HepG2 (cell line): ENCODE measurements around the gene GPN2. TPM values are rescaled to one million over a fixed set of nuclear protein-coding genes. Genes with fewer than 3 reads are reported as not detected.
A peak's percentile ranks its signal among the peaks of the same experiment; 100 is the strongest.

Experiments
- ATAC-seq: fragments of 200-7000 bp; cut with Tn5 transposase; 3 replicates; pipeline ENCODE4 v1.9.1; 2020; ENCODE audit warnings: mild to moderate bottlenecking, moderate library complexity
- BruUV-seq: library from RNA; stranded (reverse); fragments of 400-500 nt; replicated peaks from 2 replicates; lab custom pipeline; 2021; lab: Mats Ljungman, UMichigan
- CTCF ChIA-PET: fragments of 300-600 bp; formaldehyde crosslinking; extraction: SDS; loops from one replicate; lab custom pipeline; 2021; ENCODE audit warnings: low total read pairs, inconsistent platforms, low intra/inter-chr PET ratio; lab: Yijun Ruan, JAX
- POLR2A ChIA-PET: fragments of 350-600 bp; sonication (Branson Sonifier 250); formaldehyde crosslinking; loops from one replicate; lab custom pipeline; 2020; ENCODE audit warnings: antibody characterized with exemption, inconsistent platforms; lab: Yijun Ruan, JAX
- DNase-seq: peaks from one replicate; pipeline ENCODE4 v3.0.0-alpha.2; 2015; ENCODE audit warnings: low spot score
- FAIRE-seq: peaks from 3 replicates; lab custom pipeline; 2011; peaks lifted over from hg19 to GRCh38; lab: Jason Lieb, UNC
- H2AFZ ChIP-seq: one replicate; pipeline ENCODE4 v1.6.1; 2011; ENCODE audit warnings: low read length, inconsistent platforms
- H3K27ac ChIP-seq: fragments of 300-600 bp; 3 replicates; pipeline ENCODE4 v1.8.0; 2011; ENCODE audit warnings: mixed run types, mild to moderate bottlenecking, mixed read lengths, low read length, inconsistent platforms; ENCODE audit not compliant: insufficient read depth; ENCODE audit errors: extremely low read length
- H3K27me3 ChIP-seq, 2 experiments: fragments of 200-600 bp in 1 of 2; 2 replicates in 1 of 2; 3 replicates in 1 of 2; pipeline versions ENCODE4 v1.6.0 to v1.8.0; 2011; ENCODE audit warnings: low read length in 2 of 2, mild to moderate bottlenecking in 2 of 2, moderate library complexity in 2 of 2, inconsistent platforms in 1 of 2; ENCODE audit not compliant: insufficient read depth in 2 of 2, control insufficient read depth in 1 of 2
- H3K36me3 ChIP-seq, 2 experiments: fragments of 200-600 bp in 1 of 2; replicated peaks in 1 of 2; 2 replicates in 1 of 2; 3 replicates in 1 of 2; pipeline versions ENCODE4 v1.5.1 to v1.8.0; 2011; ENCODE audit warnings: low read length in 2 of 2, inconsistent platforms in 1 of 2; ENCODE audit not compliant: insufficient read depth in 2 of 2, control insufficient read depth in 1 of 2
- H3K4me1 ChIP-seq: 2 replicates; pipeline ENCODE4 v1.5.1; 2012; ENCODE audit warnings: low read length, inconsistent platforms; ENCODE audit not compliant: insufficient read depth
- H3K4me2 ChIP-seq: 2 replicates; pipeline ENCODE4 v1.6.0; 2011; ENCODE audit warnings: low read depth, low read length, inconsistent platforms
- H3K4me3 ChIP-seq, 3 experiments: fragments of 200-600 bp in 1 of 3; sonication (generic), shearing (Covaris generic) in 1 of 3; replicated peaks in 1 of 3; 2 replicates each; pipeline ENCODE4 v1.5.1; 2011 to 2016; ENCODE audit warnings: low read length in 3 of 3, inconsistent platforms in 2 of 3, low read depth in 2 of 3, mild to moderate bottlenecking in 2 of 3, control low read depth in 1 of 3, mixed read lengths in 1 of 3; ENCODE audit not compliant: insufficient read depth in 1 of 3
- H3K79me2 ChIP-seq: one replicate; pipeline ENCODE4 v1.6.1; 2011; ENCODE audit warnings: low read length, inconsistent platforms; ENCODE audit not compliant: insufficient read depth
- H3K9ac ChIP-seq: 2 replicates; pipeline ENCODE4 v1.6.0; 2011; ENCODE audit warnings: mild to moderate bottlenecking, low read depth, low read length, inconsistent platforms; ENCODE audit not compliant: insufficient read depth
- H3K9me3 ChIP-seq: 2 replicates; pipeline ENCODE4 v1.5.1; 2012; ENCODE audit warnings: mild to moderate bottlenecking, low read length
- H4K20me1 ChIP-seq: 2 replicates; pipeline ENCODE4 v1.6.0; 2011; ENCODE audit warnings: inconsistent platforms, mild to moderate bottlenecking, low read length, moderate library complexity; ENCODE audit not compliant: insufficient read depth
- ATF2 ChIP-seq: sonication (generic); formaldehyde crosslinking; IDR thresholded peaks from 2 replicates; pipeline ENCODE4 v1.4.0; 2020; ENCODE audit warnings: missing genetic modification reagents
- CREB3 ChIP-seq: sonication (generic); formaldehyde crosslinking; IDR thresholded peaks from 2 replicates; pipeline ENCODE4 v1.5.0; 2020; ENCODE audit warnings: missing genetic modification reagents
- CREM ChIP-seq, 2 experiments: sonication (generic) in 1 of 2; formaldehyde crosslinking in 1 of 2; IDR thresholded peaks; 2 replicates each; pipeline versions ENCODE4 v1.4.0 to v1.6.1; 2016 to 2020; ENCODE audit warnings: antibody characterized with exemption in 1 of 2, mild to moderate bottlenecking in 1 of 2, missing genetic modification reagents in 1 of 2
- NR2F1 ChIP-seq, 2 experiments: fragments of 450-650 bp in 1 of 2; formaldehyde crosslinking in 1 of 2; IDR thresholded peaks; 2 replicates each; pipeline versions ENCODE4 v1.5.0 to v1.6.1; 2016 to 2020; ENCODE audit warnings: mild to moderate bottlenecking in 1 of 2, missing compliant biosample characterization in 1 of 2, missing genetic modification reagents in 1 of 2, moderate library complexity in 1 of 2
- STAG1 ChIP-seq: sonication (generic); formaldehyde crosslinking; IDR thresholded peaks from 2 replicates; pipeline ENCODE4 v1.4.0; 2020; ENCODE audit warnings: missing genetic modification reagents
- ZNF263 ChIP-seq: sonication (generic); formaldehyde crosslinking; IDR thresholded peaks from 2 replicates; pipeline ENCODE4 v1.4.0; 2020; ENCODE audit warnings: missing genetic modification reagents
- ZNF430 ChIP-seq: sonication (generic); formaldehyde crosslinking; IDR thresholded peaks from 2 replicates; pipeline ENCODE4 v1.9.0; 2021; ENCODE audit warnings: mild to moderate bottlenecking, missing genetic modification reagents
- ZNF605 ChIP-seq: sonication (generic); formaldehyde crosslinking; IDR thresholded peaks from 2 replicates; pipeline ENCODE4 v1.8.0; 2022; ENCODE audit warnings: mild to moderate bottlenecking, missing genetic modification reagents
- WGBS: methylation state at CpG from one replicate; pipeline ENCODE4 v1.1.6; 2017; ENCODE audit warnings: low lambda C conversion rate; 5-methylcytosine and 5-hydroxymethylcytosine counted together
- in situ Hi-C: cut with HindIII; loops from 2 replicates; pipeline ENCODE4 v1.10.0; 2017; ENCODE audit warnings: low pct_unique_long_range_greater_than_20kb; ENCODE audit not compliant: extremely low pct_ligation_motif_present
- intact Hi-C: fragments of 100-400 bp; cut with micrococcal nuclease; formaldehyde crosslinking; loops from one replicate; pipeline ENCODE4 v1.10.0; 2022; ENCODE audit not compliant: unreplicated experiment
- polyA plus RNA-seq, 8 experiments: library from polyadenylated mRNA; depleted of rRNA in 3 of 8; stranded (reverse) in 7 of 8; unstranded in 1 of 8; fragments of >200 nt; fragmentation: Illumina TruSeq in 4 of 8; extraction: Trizol in 4 of 8; gene quantifications; 2 replicates each; pipeline versions ENCODE4 v1.2.1 to v1.2.3, GENCODE V29; 2011 to 2016; ENCODE audit warnings: low read depth in 4 of 8, missing spikeins in 1 of 8, mixed read lengths in 1 of 8; ENCODE audit not compliant: insufficient read depth in 1 of 8
- total RNA-seq, 5 experiments: library from RNA; depleted of rRNA; stranded (reverse); fragments of >200 nt; fragmentation: Illumina TruSeq; extraction: Trizol; gene quantifications; 2 replicates each; pipeline ENCODE4 v1.2.3, GENCODE V29; 2016; ENCODE audit warnings: low read depth in 1 of 5
- TF ChIP-seq, protein P1 (sequence below): sonication (generic); formaldehyde crosslinking; IDR thresholded peaks from 2 replicates; pipeline ENCODE4 v1.5.0; 2020; ENCODE audit warnings: mild to moderate bottlenecking, missing genetic modification reagents
- TF ChIP-seq, protein P2 (sequence below): sonication (generic); formaldehyde crosslinking; IDR thresholded peaks from 2 replicates; pipeline ENCODE4 v1.5.0; 2020; ENCODE audit warnings: missing genetic modification reagents, mild to moderate bottlenecking, borderline replicate concordance
- TF ChIP-seq, protein P3 (sequence below): sonication (generic); formaldehyde crosslinking; IDR thresholded peaks from 2 replicates; pipeline ENCODE4 v1.8.0; 2022; ENCODE audit warnings: missing genetic modification reagents, mild to moderate bottlenecking, moderate library complexity, borderline replicate concordance
- TF ChIP-seq, protein P4 (sequence below): IDR thresholded peaks from 2 replicates; pipeline ENCODE4 v1.6.1; 2018; ENCODE audit warnings: missing genetic modification reagents, mild to moderate bottlenecking, missing compliant biosample characterization

The GPN2 gene
- total and polyA plus RNA-seq, 2 of the 13 experiments (the other 11 are each of a cell fraction or from before 2014, with no cell fraction given), result 19.3 to 38.9 TPM

- POLR2A ChIA-PET, result interaction anchor here (0.6 to 3.0 kb wide), 28 partner anchors 9 to 192 kb away, joined by 3 to 65 read pairs (median 6); partner anchors contain the start of genes GPATCH3, KDF1, NR0B2 and TRNP1
- Histone ChIP-seq H4K20me1 (no peaks in the 10 kb centered on the region), H3K4me3 (peak overlapping the region; percentile 80 to 99 (median 95); a peak in 5 of 6 replicates), H3K36me3 (peaks cover 19 to 60% of the 10 kb centered on the region in 2 experiments; a peak in 4 of 5 replicates), H3K79me2 (peaks cover 17% of the 10 kb centered on the region), H3K4me2 (peak overlapping the region; percentile 91), H3K27me3 (no peaks in the 10 kb centered on the region), H3K4me1 (peaks cover 27% of the 10 kb centered on the region), H2AFZ (no peak overlapping the region), H3K27ac (peak overlapping the region; percentile 84), H3K9me3 (no peaks in the 10 kb centered on the region), H3K9ac (peak overlapping the region; percentile 89)
- WGBS, result 24% methylated on average over 12 of the region's 12 CpGs
- no peak for DNase-seq
- TSS peak; percentile 82 for BruUV-seq
- ATAC-seq, result peak; percentile 48
- in situ Hi-C loops (no loop called here), intact Hi-C loops (no loop called here)
- FAIRE-seq, result no peak
- CTCF ChIA-PET, result no interaction called here
- TF ChIP-seq ZNF605 (no peak), CREB3 (no peak), CREM (IDR thresholded peaks at IDR 0.05) (no peak), CREM (CRISPR knock-in tag; IDR thresholded peaks at IDR 0.05) (no peak), STAG1 (CRISPR knock-in tag) (no peak), ATF2 (CRISPR knock-in tag) (no peak), ZNF430 (CRISPR knock-in tag) (no peak), NR2F1 (CRISPR knock-in tag; IDR thresholded peaks at IDR 0.05) (no peak), ZNF263 (0 out of 2 replicates have a peak, but pooled peaks have one; percentile 2)
- TF ChIP-seq, protein P1, sequence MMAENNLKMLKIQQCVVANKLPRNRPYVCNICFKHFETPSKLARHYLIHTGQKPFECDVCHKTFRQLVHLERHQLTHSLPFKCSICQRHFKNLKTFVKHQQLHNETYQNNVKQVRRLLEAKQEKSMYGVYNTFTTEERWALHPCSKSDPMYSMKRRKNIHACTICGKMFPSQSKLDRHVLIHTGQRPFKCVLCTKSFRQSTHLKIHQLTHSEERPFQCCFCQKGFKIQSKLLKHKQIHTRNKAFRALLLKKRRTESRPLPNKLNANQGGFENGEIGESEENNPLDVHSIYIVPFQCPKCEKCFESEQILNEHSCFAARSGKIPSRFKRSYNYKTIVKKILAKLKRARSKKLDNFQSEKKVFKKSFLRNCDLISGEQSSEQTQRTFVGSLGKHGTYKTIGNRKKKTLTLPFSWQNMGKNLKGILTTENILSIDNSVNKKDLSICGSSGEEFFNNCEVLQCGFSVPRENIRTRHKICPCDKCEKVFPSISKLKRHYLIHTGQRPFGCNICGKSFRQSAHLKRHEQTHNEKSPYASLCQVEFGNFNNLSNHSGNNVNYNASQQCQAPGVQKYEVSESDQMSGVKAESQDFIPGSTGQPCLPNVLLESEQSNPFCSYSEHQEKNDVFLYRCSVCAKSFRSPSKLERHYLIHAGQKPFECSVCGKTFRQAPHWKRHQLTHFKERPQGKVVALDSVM (CRISPR knock-in tag), result no peak
- TF ChIP-seq, protein P2, sequence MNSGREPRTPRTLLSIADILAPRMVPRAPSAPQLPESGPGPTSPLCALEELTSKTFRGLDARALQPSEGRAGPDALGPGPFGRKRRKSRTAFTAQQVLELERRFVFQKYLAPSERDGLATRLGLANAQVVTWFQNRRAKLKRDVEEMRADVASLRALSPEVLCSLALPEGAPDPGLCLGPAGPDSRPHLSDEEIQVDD (CRISPR knock-in tag), result no peak
- TF ChIP-seq, protein P3, sequence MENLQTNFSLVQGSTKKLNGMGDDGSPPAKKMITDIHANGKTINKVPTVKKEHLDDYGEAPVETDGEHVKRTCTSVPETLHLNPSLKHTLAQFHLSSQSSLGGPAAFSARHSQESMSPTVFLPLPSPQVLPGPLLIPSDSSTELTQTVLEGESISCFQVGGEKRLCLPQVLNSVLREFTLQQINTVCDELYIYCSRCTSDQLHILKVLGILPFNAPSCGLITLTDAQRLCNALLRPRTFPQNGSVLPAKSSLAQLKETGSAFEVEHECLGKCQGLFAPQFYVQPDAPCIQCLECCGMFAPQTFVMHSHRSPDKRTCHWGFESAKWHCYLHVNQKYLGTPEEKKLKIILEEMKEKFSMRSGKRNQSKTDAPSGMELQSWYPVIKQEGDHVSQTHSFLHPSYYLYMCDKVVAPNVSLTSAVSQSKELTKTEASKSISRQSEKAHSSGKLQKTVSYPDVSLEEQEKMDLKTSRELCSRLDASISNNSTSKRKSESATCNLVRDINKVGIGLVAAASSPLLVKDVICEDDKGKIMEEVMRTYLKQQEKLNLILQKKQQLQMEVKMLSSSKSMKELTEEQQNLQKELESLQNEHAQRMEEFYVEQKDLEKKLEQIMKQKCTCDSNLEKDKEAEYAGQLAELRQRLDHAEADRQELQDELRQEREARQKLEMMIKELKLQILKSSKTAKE, result no peak
- TF ChIP-seq, protein P4, sequence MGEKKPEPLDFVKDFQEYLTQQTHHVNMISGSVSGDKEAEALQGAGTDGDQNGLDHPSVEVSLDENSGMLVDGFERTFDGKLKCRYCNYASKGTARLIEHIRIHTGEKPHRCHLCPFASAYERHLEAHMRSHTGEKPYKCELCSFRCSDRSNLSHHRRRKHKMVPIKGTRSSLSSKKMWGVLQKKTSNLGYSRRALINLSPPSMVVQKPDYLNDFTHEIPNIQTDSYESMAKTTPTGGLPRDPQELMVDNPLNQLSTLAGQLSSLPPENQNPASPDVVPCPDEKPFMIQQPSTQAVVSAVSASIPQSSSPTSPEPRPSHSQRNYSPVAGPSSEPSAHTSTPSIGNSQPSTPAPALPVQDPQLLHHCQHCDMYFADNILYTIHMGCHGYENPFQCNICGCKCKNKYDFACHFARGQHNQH (CRISPR knock-in tag), result no peak
Observed at GRCh38 chr1:26890467-26890796, 349 bp upstream of the GPN2 start.
